Left forelimb (tissue), 1 donor: ENCODE data around the gene BLOC1S2.
"Not testable (repeated sequence)": the region's sequence is repeated elsewhere in the genome, so short reads cannot be mapped to it uniquely, and the experiment has no call there.

Experiments
- DNase-seq: peaks from one replicate; pipeline ENCODE4 v3.0.0-alpha.2; 2018; ENCODE audit warnings: low spot score

BLOC1S2 gene

GRCh38 chr10:100286051-100287033, at the start of gene BLOC1S2:
Gene BLOC1S2, minus strand, starts transcription at chr10:100286680. Its CDS starts 21 bp downstream, at chr10:100286659.
- peak; percentile 94 for DNase-seq

DNA sequence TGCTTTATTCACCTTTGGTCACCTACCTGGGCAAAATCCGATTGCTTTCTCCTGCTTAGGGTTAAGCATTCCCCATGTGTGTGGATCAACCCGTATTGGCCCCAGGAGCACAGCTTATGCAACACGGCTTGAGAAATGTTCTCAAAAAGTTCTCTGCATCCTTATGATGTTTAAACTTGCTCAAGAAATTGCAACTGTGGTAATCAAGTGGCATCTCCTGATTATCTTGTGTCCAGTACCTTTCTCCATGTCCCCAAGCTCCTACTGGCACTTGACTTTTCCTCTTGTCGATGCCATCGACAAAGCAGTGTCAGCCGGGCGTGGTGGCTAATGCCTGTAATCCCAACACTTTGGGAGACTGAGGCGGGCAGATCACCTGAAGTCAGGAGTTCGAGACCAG, 48.3 kb upstream of the BLOC1S2 start:
- DNase-seq = no peak

DNA sequence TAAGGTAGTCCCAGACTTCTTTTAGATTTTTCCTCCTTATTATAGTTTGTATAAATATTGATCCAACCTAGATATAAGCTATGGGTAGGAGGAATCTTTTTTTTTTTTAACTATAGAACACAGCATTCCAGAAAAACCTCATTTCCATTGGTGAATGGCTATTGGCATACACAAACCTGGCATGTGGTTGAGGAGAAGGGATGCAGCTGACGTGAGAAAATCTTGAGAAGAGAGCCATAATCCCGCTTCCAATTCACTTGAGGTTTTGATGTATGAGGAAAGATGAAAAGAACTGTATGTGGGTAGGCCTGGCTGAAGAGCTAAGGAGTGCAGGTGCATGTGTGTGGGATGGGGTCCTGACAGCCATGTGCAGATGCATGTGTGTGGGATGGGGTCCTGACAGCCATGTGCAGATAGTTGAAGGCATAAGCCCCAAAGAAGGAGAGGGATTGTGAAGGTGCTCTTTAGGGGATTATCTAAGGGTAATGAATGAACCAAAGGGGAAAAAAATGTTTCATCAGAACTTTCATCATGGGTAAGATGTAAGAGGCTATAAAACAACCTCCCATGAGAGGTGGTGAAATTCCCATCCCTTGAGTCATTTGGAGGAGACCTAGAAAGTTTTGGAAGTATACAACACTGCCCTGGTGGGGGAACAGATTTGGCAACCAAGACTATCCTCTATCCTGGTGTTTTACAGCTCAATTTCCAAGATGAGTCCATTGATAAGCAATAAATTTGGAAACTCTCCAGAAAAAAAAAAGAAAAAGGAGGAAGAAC, 47.4 kb upstream of the BLOC1S2 start:
- no peak for DNase-seq

- no peak for DNase-seq
Observed at GRCh38 chr10:100333106-100333505, 46.6 kb upstream of the BLOC1S2 start.

DNA sequence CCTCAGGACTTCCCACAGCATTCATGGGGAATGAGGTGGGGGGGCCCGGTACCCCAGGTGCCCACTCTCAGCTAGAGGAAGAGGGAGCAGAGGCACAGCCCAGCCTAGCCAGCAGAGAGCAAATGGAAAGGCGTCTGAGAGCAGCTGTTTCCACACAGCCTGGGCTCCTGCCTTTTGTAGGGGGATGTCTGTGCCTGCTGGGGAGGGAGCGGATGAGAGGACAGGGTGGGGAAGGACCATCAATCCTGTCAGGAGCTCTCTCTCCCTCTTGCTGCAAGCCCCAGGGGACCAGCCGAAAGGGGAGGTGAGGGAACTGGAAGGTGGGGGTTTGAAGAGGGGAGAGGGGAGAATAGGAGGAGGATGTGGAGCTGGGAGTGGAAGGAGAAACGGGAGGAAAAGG, 43.6 kb upstream of the BLOC1S2 start, which contains the start of gene PKD2L1:
TSS of gene PKD2L1 (minus strand) at position 150 of the 400 bp plus-strand sequence. CDS start at position 25, 125 bp downstream.
- no peak for DNase-seq

DNA sequence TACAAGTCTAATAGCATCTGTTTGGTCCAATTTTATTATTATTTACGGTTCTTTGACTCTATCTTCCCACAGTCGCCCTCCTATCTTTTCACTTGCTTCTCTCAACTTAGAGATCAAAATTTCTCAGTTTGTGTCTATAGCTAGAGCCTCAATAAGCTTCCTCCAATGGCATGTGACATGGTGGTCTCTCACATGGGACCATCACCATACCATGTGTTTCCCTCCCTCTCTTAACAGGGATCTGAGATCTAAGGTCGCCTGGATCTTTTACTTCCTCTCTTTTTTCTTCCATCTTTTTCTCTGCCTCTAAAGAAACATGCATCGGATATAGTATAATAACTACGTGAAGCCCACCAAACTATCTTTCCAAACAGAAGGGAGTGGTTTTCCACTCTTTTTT, 41.7 kb upstream of the BLOC1S2 start:
- no peak for DNase-seq

DNA sequence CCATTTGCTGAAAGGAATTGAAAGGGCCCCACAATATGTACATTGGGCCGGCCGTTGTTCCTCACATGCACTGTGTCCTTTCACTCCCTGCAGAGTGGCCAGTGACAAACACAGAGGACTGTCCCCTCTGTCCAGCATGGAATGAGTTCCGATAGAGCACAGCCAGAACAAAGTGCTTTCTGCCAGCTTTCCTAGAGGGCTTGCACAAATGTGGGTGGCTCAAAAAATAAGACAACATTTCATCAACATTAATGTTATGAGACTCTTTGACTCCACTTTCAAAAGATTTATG, 41.2 kb upstream of the BLOC1S2 start:
- DNase-seq = no peak

- no peak for DNase-seq
Observed at GRCh38 chr10:100327007-100327717, 40.7 kb upstream of the BLOC1S2 start.

DNA sequence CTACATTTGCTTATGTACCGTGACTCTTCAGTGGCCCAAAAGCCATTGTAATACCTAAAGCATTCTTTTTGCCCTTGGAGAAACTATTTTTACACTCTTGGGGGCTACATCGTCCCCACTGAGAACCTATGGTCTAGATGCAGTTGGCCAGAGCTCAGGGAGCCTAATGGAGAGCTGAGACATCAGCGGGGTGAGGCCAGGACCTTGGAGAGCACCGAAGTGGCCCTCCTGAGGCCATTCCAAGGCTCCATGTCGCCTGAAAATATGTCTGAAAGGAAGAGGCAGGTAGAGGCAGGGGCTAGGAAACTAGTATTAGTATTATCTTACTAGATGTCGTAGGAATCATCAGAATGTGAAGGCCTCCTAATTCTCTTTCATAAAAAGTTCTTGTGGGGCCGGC, 38.7 kb upstream of the BLOC1S2 start:
- DNase-seq = no peak

DNA sequence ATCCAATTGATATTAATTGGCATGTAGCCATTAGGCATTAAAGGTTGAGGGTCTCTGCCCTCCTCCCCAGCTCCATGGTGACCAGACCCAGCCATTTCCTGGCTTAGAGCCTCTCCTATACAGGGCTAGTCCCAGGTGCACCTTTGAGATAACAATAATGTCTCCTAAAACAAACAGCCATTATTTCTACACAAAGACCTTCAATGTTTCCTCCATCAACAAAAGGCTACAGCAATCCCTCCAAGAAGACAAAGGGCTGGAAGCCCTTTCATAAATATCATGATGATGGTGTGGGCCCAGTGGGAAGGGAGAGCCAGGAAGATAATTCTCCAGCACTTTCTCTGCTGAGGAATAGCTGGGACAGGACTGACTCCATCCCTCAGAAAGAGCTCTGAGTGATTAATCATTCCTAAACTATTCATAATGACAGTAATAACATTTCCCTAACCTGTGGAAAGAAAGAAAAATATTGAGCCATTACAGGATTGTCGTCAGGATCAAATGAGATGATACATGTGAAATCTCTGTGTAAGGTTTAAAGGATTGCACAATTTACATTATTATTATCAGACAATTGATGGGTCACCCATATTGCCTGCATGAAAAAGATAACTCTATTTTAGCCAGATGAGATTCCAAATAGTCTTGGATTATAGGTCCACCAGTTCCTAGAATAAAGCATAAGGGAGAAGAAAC, 33.4 kb upstream of the BLOC1S2 start:
- DNase-seq = no peak

GRCh38 chr10:100318207-100318606, 31.7 kb upstream of the BLOC1S2 start:
- no peak for DNase-seq

DNA sequence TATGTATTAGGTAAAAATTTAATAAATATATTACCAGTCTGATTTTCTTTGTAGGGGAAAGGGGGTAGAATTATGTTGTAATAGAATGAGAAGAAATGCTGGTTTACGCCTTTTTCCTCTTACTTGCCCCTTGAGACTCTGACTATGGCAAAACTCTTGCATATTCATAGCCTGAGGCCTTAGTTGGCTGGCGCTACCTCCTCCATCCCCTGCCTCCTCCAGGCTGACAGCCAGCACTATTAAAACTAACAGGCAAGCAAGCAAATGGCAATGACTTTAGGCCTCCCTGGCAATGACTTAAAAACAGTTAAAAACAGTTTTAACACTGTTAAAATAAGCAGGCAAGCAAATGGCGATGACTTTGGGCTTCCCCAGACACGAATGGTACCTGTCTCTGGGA, 29.1 kb upstream of the BLOC1S2 start:
- no peak for DNase-seq

DNA sequence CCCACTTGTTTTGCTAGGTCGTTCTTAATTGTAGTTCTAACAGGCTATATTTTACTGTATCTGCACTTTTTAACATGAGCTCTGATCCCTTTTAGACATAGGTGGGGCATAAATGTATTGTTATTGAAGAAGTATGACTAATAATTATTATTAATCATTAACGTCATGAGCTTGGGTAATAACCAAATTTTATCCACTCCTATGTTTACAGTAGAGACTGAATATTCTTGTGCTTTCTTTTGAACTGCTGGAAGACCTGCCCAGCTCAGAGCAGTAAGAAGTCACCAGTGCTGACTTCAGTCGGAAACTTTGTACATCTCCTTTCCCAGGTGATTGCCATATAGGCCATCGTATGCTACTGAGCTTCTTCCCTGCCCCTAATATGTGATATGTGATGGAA, 24.8 kb upstream of the BLOC1S2 start:
- DNase-seq = no peak

DNA sequence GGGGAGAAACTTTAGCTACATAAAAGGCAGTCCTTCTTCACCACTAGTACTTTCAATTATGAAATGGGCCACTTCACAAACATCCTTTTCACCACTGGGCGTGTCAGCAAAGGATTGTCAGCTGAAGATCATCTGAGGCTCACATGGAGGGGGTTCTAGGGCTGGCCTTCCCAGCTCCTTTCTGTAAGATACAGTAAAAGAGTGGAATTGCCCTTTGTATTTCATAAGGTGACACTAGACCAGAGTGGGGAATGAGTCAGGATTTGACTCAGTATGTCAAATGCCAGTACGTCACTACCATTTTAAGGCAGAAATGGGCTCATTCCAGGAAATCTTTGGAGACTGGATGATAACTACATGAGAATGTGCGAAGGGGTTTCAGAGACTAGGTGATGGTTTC, 21.2 kb upstream of the BLOC1S2 start:
- no peak for DNase-seq

GRCh38 chr10:100306861-100307260, 20.4 kb upstream of the BLOC1S2 start:
- DNase-seq = no peak

- DNase-seq = no peak
Observed at GRCh38 chr10:100304414-100304813, 17.9 kb upstream of the BLOC1S2 start.

DNA sequence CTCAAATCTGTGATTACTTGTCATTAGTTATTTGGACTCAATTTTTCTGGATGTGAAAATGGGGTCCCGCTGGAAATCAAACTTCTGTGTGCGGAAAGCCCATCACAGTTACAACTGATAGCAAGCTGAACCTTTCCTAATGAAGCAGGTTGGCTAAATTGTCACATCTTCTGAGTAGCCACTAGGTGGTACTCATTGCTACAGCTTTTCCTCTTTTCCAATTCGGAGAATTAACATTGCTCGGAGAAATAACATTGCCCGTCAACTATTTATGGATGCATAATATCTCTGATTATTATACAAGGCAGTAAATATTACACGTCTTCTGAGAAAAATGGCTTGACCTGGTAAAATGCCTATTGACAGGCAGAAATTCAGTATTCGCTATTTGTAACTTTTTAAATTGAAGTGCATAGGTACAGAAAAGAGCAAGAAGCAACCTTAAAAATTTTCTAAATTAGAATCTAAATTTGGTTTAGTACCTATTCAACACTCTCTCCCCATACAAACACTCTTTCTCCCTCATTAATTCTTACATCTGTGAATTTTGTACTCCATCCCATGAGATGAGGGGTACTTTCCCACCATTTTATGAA, 17.3 kb upstream of the BLOC1S2 start:
- no peak for DNase-seq

DNA sequence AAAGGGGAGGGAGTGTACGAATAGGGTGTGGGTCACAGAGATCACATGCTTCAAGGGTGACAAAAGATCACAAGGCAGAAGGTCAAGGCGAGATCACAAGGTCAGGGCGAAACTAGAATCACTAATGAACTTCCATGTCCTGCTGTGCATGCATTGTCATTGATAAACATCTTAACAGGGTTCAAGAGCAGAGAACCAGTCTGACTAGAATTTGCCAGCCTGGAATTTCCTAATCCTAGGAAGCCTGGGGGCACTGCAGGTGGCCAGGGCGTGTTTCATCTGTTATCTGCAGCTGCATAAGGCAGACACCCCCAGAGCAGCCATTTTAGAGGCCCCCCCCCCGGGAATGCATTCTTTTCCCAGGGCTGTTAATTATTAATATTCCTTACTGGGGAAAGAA, 14.6 kb upstream of the BLOC1S2 start:
- DNase-seq = not testable (repeated sequence)

- no peak for DNase-seq
Observed at GRCh38 chr10:100297242-100297641, 10.8 kb upstream of the BLOC1S2 start.

GRCh38 chr10:100293066-100293465, 6.6 kb upstream of the BLOC1S2 start:
- no peak for DNase-seq

- not testable (repeated sequence) for DNase-seq
Observed at GRCh38 chr10:100292300-100292699, 5.8 kb upstream of the BLOC1S2 start.
